ENCODE results near the gene BCAS1.

- no peak for TF ChIP-seq POLR2A (IDR thresholded peaks at IDR 0.05; ENCODE audit: low read length)
- no peak for TF ChIP-seq GATA1 (IDR thresholded peaks at IDR 0.05; ENCODE audit: low read depth, low read length)
Observed at GRCh38 chr20:54107600-54108325, 37.4 kb upstream of the BCAS1 start.

Data from erythroblast (primary cell).